Stimulated activated CD4-positive, alpha-beta T cell treated with anti-CD3 and anti-CD28 coated beads, Interleukin-1b, Interleukin-23, amount 100 ng/mL, for 24 hours (primary cell): ENCODE results near the gene KIAA0319L.
"Not testable (repeated sequence)": the region's sequence is repeated elsewhere in the genome, so short reads cannot be mapped to it uniquely, and the experiment has no call there.

Source experiments
- DNase-seq, 4 experiments: peaks; one replicate each; pipeline ENCODE4 v3.0.0-alpha.2; 2020; ENCODE audit warnings: low read depth in 4 of 4, low spot score in 1 of 4

KIAA0319L gene

GRCh38 chr1:35581621-35582020, 24.4 kb upstream of the KIAA0319L start:
- DNase-seq: not testable (repeated sequence)

- no peak for DNase-seq
Observed at GRCh38 chr1:35580949-35581388, 23.8 kb upstream of the KIAA0319L start.

GRCh38 chr1:35577071-35577998, 20.1 kb upstream of the KIAA0319L start:
- DNase-seq: no peak

- DNase-seq: not testable (repeated sequence)
Observed at GRCh38 chr1:35576766-35577070, 19.5 kb upstream of the KIAA0319L start.

GRCh38 chr1:35576061-35576765, 19.0 kb upstream of the KIAA0319L start:
- DNase-seq: no peak

GRCh38 chr1:35575416-35575958, 18.3 kb upstream of the KIAA0319L start:
- no peak for DNase-seq

- DNase-seq: no peak
Observed at GRCh38 chr1:35574655-35575415, 17.6 kb upstream of the KIAA0319L start.

- no peak for DNase-seq
Observed at GRCh38 chr1:35574125-35574654, 17.0 kb upstream of the KIAA0319L start.

GRCh38 chr1:35573198-35574124, 16.3 kb upstream of the KIAA0319L start, which contains the start of gene TFAP2E:
Gene TFAP2E, plus strand, starts transcription at chr1:35573314. Its CDS starts 264 bp downstream, at chr1:35573578.
- no peak for DNase-seq

- no peak for DNase-seq
Observed at GRCh38 chr1:35572296-35572695, 15.1 kb upstream of the KIAA0319L start.

- DNase-seq: no peak
Observed at GRCh38 chr1:35571263-35571662, 14.1 kb upstream of the KIAA0319L start.

GRCh38 chr1:35570589-35571137, 13.5 kb upstream of the KIAA0319L start:
- no peak for DNase-seq

- no peak for DNase-seq
Observed at GRCh38 chr1:35569936-35570335, 12.7 kb upstream of the KIAA0319L start.

GRCh38 chr1:35568975-35569395, 11.8 kb upstream of the KIAA0319L start:
- DNase-seq: peak in 3 of 4 experiments; percentile 38 to 44 (median 44)

- DNase-seq: no peak
Observed at GRCh38 chr1:35567947-35568558, 10.8 kb upstream of the KIAA0319L start.

- no peak for DNase-seq
Observed at GRCh38 chr1:35565742-35566133, 8.5 kb upstream of the KIAA0319L start.

GRCh38 chr1:35564884-35565741, 7.9 kb upstream of the KIAA0319L start:
- no peak for DNase-seq
